ENCODE measurements around the gene LRP5. TPM values are rescaled to one million over a fixed set of nuclear protein-coding genes. Genes with fewer than 3 reads are reported as not detected.

The LRP5 gene
- total and polyA plus RNA-seq, 2 experiments from 2014 or later = 26.9 to 51.1 TPM

GRCh38 chr11:68328374-68329091 is 16.1 kb downstream of the LRP5 start (continued):
- no peak for TF ChIP-seq ZNF462 (CRISPR knock-in tag; IDR thresholded peaks at IDR 0.05)
- TF ChIP-seq EZH2 (IDR thresholded peaks at IDR 0.05; ENCODE audit: low read depth, unreplicated experiment) = no peak
- no peak for TF ChIP-seq CTCF (conservative IDR thresholded peaks at IDR 0.05; ENCODE audit: low read depth in 2 of 2)
- no peak for TF ChIP-seq ZNF331 (CRISPR knock-in tag; IDR thresholded peaks at IDR 0.05; ENCODE audit: low read depth)

GRCh38 chr11:68329536-68329935 is 17.1 kb downstream of the LRP5 start:
- Histone ChIP-seq H3K9me2 (ENCODE audit: insufficient read depth) (no peaks in the 10 kb centered on the region), H3K27ac (ENCODE audit: low read depth) (peak overlapping the region; percentile 90), H3K4me2 (0 out of 2 replicates have a peak overlapping the region, but pooled peaks have one; percentile 71), H3K27me3 (ENCODE audit: insufficient read depth) (no peaks in the 10 kb centered on the region), H3F3A (replicated peaks; ENCODE audit: low read depth) (no peaks in the 10 kb centered on the region), H3K79me2 (replicated peaks; ENCODE audit: insufficient read depth) (peaks cover 77% of the 10 kb centered on the region), H4K20me1 (replicated peaks; ENCODE audit: insufficient read depth) (peaks cover 3% of the 10 kb centered on the region; the same call in 1 of the 2 replicates), H3K36me3 (ENCODE audit: insufficient read depth) (no peaks in the 10 kb centered on the region), H2AFZ (no peak overlapping the region), H3K4me3 (no peak overlapping the region), H3K4me1 (ENCODE audit: insufficient read depth) (peaks cover 50% of the 10 kb centered on the region)
- DNase-seq (ENCODE audit: low spot score) (no peak), ATAC-seq (no peak)
- Mint-ChIP-seq H3K4me3 (peak overlapping the region; percentile 34; the same call in 1 of the 3 replicates), H3K9me3 (no peaks in the 10 kb centered on the region), H3K27me3 (ENCODE audit: insufficient read depth, low read depth, poor library complexity) (peaks cover 11% of the 10 kb centered on the region), H3K27ac (peak overlapping the region; percentile 94), H3K36me3 (ENCODE audit: low read depth) (peaks cover 7% of the 10 kb centered on the region; the same call in 1 of the 3 replicates), H3K4me1 (peaks cover 70% of the 10 kb centered on the region)
- TF ChIP-seq POLR2AphosphoS5 (IDR thresholded peaks at IDR 0.05; ENCODE audit: low read depth) (no peak), ETS1 (IDR thresholded peaks at IDR 0.05) (no peak), CREB1 (CRISPR knock-in tag; IDR thresholded peaks at IDR 0.05; ENCODE audit: low read depth) (no peak), JUNB (IDR thresholded peaks at IDR 0.05; ENCODE audit: unreplicated experiment) (no peak), STAT1 (IDR thresholded peaks at IDR 0.05; ENCODE audit: unreplicated experiment) (no peak)
